K562 (cell line): ENCODE data around the gene DUSP5. TPM values are rescaled to one million over a fixed set of nuclear protein-coding genes. Genes with fewer than 3 reads are reported as not detected.

Experiments used
- ATAC-seq: fragments of 200-7000 bp; cut with Tn5 transposase; 3 replicates; pipeline ENCODE4 v1.9.1; 2020; ENCODE audit warnings: moderate library complexity
- BruUV-seq: library from RNA; stranded (reverse); fragments of 400-500 nt; replicated peaks from 2 replicates; lab custom pipeline; 2021; lab: Mats Ljungman, UMichigan
- CTCF ChIA-PET: fragments of 300-600 bp; formaldehyde crosslinking; extraction: SDS; loops from one replicate; lab custom pipeline; 2021; ENCODE audit warnings: low intra/inter-chr PET ratio; lab: Yijun Ruan, JAX
- POLR2A ChIA-PET: fragments of 300-600, 350-650 bp; sonication (Branson Sonifier 250); formaldehyde crosslinking; extraction: SDS; loops from one replicate; lab custom pipeline; 2021; ENCODE audit warnings: antibody characterized with exemption, inconsistent platforms; lab: Yijun Ruan, JAX
- DNase-seq, 4 experiments: peaks; one replicate each; pipeline versions ENCODE4 v3.0.0 to v3.0.0-alpha.2; 2011 to 2018; ENCODE audit warnings: low spot score in 3 of 4, mixed read lengths in 3 of 4; ENCODE audit errors: extremely low read depth in 1 of 4
- FAIRE-seq: peaks from 2 replicates; lab custom pipeline; 2011; peaks lifted over from hg19 to GRCh38; lab: Jason Lieb, UNC
- H2AFZ ChIP-seq: 2 replicates; pipeline ENCODE4 v1.6.0; 2011; ENCODE audit warnings: low read depth, low read length, control low read depth, inconsistent platforms
- H3K27ac ChIP-seq: fragments of 200-600 bp; 3 replicates; pipeline ENCODE4 v1.8.0; 2011; ENCODE audit warnings: low read depth, mild to moderate bottlenecking, control low read depth, inconsistent platforms, low read length, moderate library complexity, mixed read lengths; ENCODE audit errors: extremely low read depth
- H3K27me3 ChIP-seq, 2 experiments: fragments of 300-600 bp in 1 of 2; 2 replicates in 1 of 2; 3 replicates in 1 of 2; pipeline versions ENCODE4 v1.6.0 to v1.8.0; 2011; ENCODE audit warnings: inconsistent platforms in 2 of 2, low read length in 2 of 2, mild to moderate bottlenecking in 1 of 2, mixed read lengths in 1 of 2, moderate library complexity in 1 of 2; ENCODE audit not compliant: control insufficient read depth in 2 of 2, insufficient read depth in 2 of 2
- H3K36me3 ChIP-seq: fragments of 300-600 bp; 3 replicates; pipeline ENCODE4 v1.8.0; 2011; ENCODE audit warnings: mild to moderate bottlenecking, low read length, inconsistent platforms; ENCODE audit not compliant: control insufficient read depth, insufficient read depth
- H3K4me1 ChIP-seq, 2 experiments: fragments of 200-600 bp in 1 of 2; replicated peaks in 1 of 2; 2 replicates in 1 of 2; 3 replicates in 1 of 2; pipeline versions ENCODE4 v1.5.1 to v1.8.0; 2011; ENCODE audit warnings: inconsistent platforms in 2 of 2, low read length in 2 of 2, mild to moderate bottlenecking in 1 of 2, mixed read lengths in 1 of 2, moderate library complexity in 1 of 2; ENCODE audit not compliant: control insufficient read depth in 2 of 2, insufficient read depth in 2 of 2
- H3K4me2 ChIP-seq: 2 replicates; pipeline ENCODE4 v1.6.1; 2011; ENCODE audit warnings: low read length, control low read depth, inconsistent platforms, mixed read lengths; ENCODE audit not compliant: insufficient read depth
- H3K4me3 ChIP-seq: fragments of 200-600 bp; sonication (generic), shearing (Covaris generic); 2 replicates; pipeline ENCODE4 v1.5.1; 2016; ENCODE audit warnings: control low read depth, inconsistent platforms
- H3K79me2 ChIP-seq: fragments of 200-600 bp; 3 replicates; pipeline ENCODE4 v1.8.0; 2011; ENCODE audit warnings: low read length, inconsistent platforms; ENCODE audit not compliant: control insufficient read depth, insufficient read depth
- H3K9ac ChIP-seq, 2 experiments: 2 replicates each; pipeline versions ENCODE4 v1.6.0 to v1.6.1; 2011; ENCODE audit warnings: low read depth in 2 of 2, low read length in 2 of 2, control low read depth in 1 of 2, inconsistent platforms in 1 of 2, mild to moderate bottlenecking in 1 of 2, mixed read lengths in 1 of 2; ENCODE audit not compliant: insufficient read depth in 1 of 2
- H3K9me1 ChIP-seq: one replicate; pipeline ENCODE4 v1.6.0; 2011; ENCODE audit warnings: inconsistent platforms, mild to moderate bottlenecking, low read length, moderate library complexity; ENCODE audit not compliant: control insufficient read depth, insufficient read depth
- H3K9me3 ChIP-seq: replicated peaks from 2 replicates; pipeline ENCODE4 v1.5.1; 2011; ENCODE audit warnings: low read depth, low read length, inconsistent platforms; ENCODE audit not compliant: control insufficient read depth, insufficient read depth
- H4K20me1 ChIP-seq: replicated peaks from 2 replicates; pipeline ENCODE4 v1.6.1; 2011; ENCODE audit warnings: low read length, inconsistent platforms, mixed read lengths; ENCODE audit not compliant: control insufficient read depth, insufficient read depth
- AFF1 ChIP-seq, 2 experiments: fragments of 450-650 bp; IDR thresholded peaks; 2 replicates each; pipeline ENCODE4 v1.6.1; 2018; ENCODE audit warnings: mild to moderate bottlenecking in 2 of 2, low read depth in 1 of 2; ENCODE audit not compliant: partially characterized antibody in 2 of 2
- FOSL1 ChIP-seq: fragments of 200-800 bp; sonication (Bioruptor generic); conservative IDR thresholded peaks from 2 replicates; pipeline ENCODE4 v1.6.1; 2016; ENCODE audit warnings: missing genetic modification characterization, missing compliant biosample characterization
- FOXA1 ChIP-seq: fragments of 450-650 bp; IDR thresholded peaks from 2 replicates; pipeline ENCODE4 v1.6.1; 2016; ENCODE audit warnings: mild to moderate bottlenecking, borderline replicate concordance
- FOXK2 ChIP-seq, 2 experiments: fragments of 450-650 bp; IDR thresholded peaks in 1 of 2; conservative IDR thresholded peaks in 1 of 2; 2 replicates each; pipeline ENCODE4 v1.6.1; 2016; ENCODE audit warnings: low read depth in 2 of 2, mild to moderate bottlenecking in 1 of 2
- FOXP4 ChIP-seq: sonication (generic); formaldehyde crosslinking; IDR thresholded peaks from 2 replicates; pipeline ENCODE4 v1.8.0; 2022; ENCODE audit warnings: mild to moderate bottlenecking, missing genetic modification reagents, borderline replicate concordance
- MTF1 ChIP-seq: fragments of 250-450 bp; sonication (Bioruptor Pico); IDR thresholded peaks from 2 replicates; pipeline ENCODE4 v1.9.0; 2021; ENCODE audit warnings: moderate library complexity, mild to moderate bottlenecking, inconsistent platforms, borderline replicate concordance
- SOX6 ChIP-seq: fragments of 450-650 bp; IDR thresholded peaks from 2 replicates; pipeline ENCODE4 v1.6.1; 2014; ENCODE audit warnings: mild to moderate bottlenecking
- SRF ChIP-seq, 2 experiments: fragments of 250-450, 450-650 bp in 1 of 2; sonication (Bioruptor Pico) in 1 of 2; sonication (generic) in 1 of 2; formaldehyde crosslinking; IDR thresholded peaks; 2 replicates each; pipeline versions ENCODE4 v1.5.0 to v1.5.1; 2020 to 2022; ENCODE audit warnings: mild to moderate bottlenecking in 1 of 2, missing genetic modification reagents in 1 of 2
- TRIM24 ChIP-seq, 2 experiments: fragments of 450-650 bp; IDR thresholded peaks; 2 replicates each; pipeline ENCODE4 v1.6.1; 2016
- YY1 ChIP-seq, 3 experiments: IDR thresholded peaks; 2 replicates each; pipeline ENCODE4 v1.6.1; 2011; ENCODE audit warnings: low read length in 2 of 3, mild to moderate bottlenecking in 2 of 3, moderate library complexity in 2 of 3, borderline replicate concordance in 1 of 3, control low read depth in 1 of 3, low read depth in 1 of 3; ENCODE audit not compliant: insufficient read depth in 3 of 3, insufficient replicate concordance in 2 of 3, control insufficient read depth in 1 of 3, insufficient read length in 1 of 3; ENCODE audit errors: extremely low read depth in 1 of 3
- ZBTB49 ChIP-seq: sonication (generic); formaldehyde crosslinking; IDR thresholded peaks from 2 replicates; pipeline ENCODE4 v1.8.0; 2022; ENCODE audit warnings: missing genetic modification reagents, mild to moderate bottlenecking, borderline replicate concordance
- ZC3H4 ChIP-seq: sonication (generic); formaldehyde crosslinking; IDR thresholded peaks from 2 replicates; pipeline ENCODE4 v1.9.0; 2021; ENCODE audit warnings: missing genetic modification reagents, borderline replicate concordance
- whole genome bisulfite sequencing: fragments of 100-300 bp; shearing (Covaris generic); methylation state at CpG from one replicate; pipeline ENCODE4 v1.1.6; 2016; ENCODE audit warnings: low coverage, mixed read lengths; ENCODE audit not compliant: insufficient coverage; ENCODE audit errors: missing lambda C conversion rate; 5-methylcytosine and 5-hydroxymethylcytosine counted together
- in situ Hi-C: fragments of 300-500 bp; cut with MboI; formaldehyde crosslinking; loops from 4 replicates; pipeline ENCODE4 v1.15.0; 2018; ENCODE audit warnings: inconsistent platforms, mixed read lengths
- intact Hi-C: fragments of 100-400 bp; cut with micrococcal nuclease; formaldehyde crosslinking; loops from 2 replicates; pipeline ENCODE4 v1.14.2; 2022
- polyA plus RNA-seq, 8 experiments: library from polyadenylated mRNA; depleted of rRNA in 4 of 8; stranded (reverse) in 5 of 8; unstranded in 3 of 8; fragments of >200 nt; fragmentation: Nextera tagmentation in 2 of 8; fragmentation: Illumina TruSeq in 1 of 8; extraction: Ambion mirVana in 2 of 8; extraction: Trizol in 1 of 8; gene quantifications; 2 replicates each; pipeline versions ENCODE4 v1.2.1 to v1.2.3, GENCODE V29; 2011 to 2014; ENCODE audit warnings: inconsistent platforms in 1 of 8, missing spikeins in 1 of 8
- total RNA-seq, 7 experiments: library from RNA; depleted of rRNA in 6 of 7; stranded (reverse); fragments of >200 nt in 6 of 7; fragmentation: Illumina TruSeq in 2 of 7; extraction: Trizol in 2 of 7; gene quantifications; 2 replicates each; pipeline versions ENCODE4 v1.2.1 to v1.2.3, GENCODE V29; 2011 to 2021; ENCODE audit warnings: low replicate concordance in 1 of 7

DUSP5 gene
- total and polyA plus RNA-seq, 9 of the 15 experiments (the other 6 are each of a cell fraction or from before 2014, with no cell fraction given) = 0.49 to 3.4 (median 2.0) TPM

GRCh38 chr10:110483633-110484032 is 14.1 kb upstream of the DUSP5 start:
- Histone ChIP-seq H3K9me1 (no peaks in the 10 kb centered on the region), H3K4me1 (peaks cover 2 to 21% of the 10 kb centered on the region in 2 experiments; a peak in 3 of 5 replicates), H3K27ac (no peak overlapping the region), H2AFZ (no peak overlapping the region), H3K9ac (no peak overlapping the region), H3K79me2 (no peaks in the 10 kb centered on the region), H3K4me2 (no peak overlapping the region), H3K36me3 (no peaks in the 10 kb centered on the region), H3K27me3 (no peaks in the 10 kb centered on the region; a peak in 1 of 5 replicates), H4K20me1 (no peaks in the 10 kb centered on the region), H3K9me3 (no peaks in the 10 kb centered on the region), H3K4me3 (no peak overlapping the region)
- intact Hi-C loops = no loop called here
- BruUV-seq = no TSS peak
- ChIA-PET POLR2A (interaction anchor here (1.0 kb wide), 2 partner anchors 11 to 15 kb away, joined by 3 to 4 read pairs; no protein-coding TSS in a partner anchor), CTCF (no interaction called here)
- WGBS = 6% methylated on average over 2 of the region's 2 CpGs
- in situ Hi-C loops = no loop called here
- FAIRE-seq (peak; percentile 83), DNase-seq (peak in 3 of 4 experiments; percentile 47 to 54 (median 52)), ATAC-seq (peak; percentile 82)
- TF ChIP-seq FOSL1 (tag) = peak; percentile 62
- TF ChIP-seq TRIM24 (IDR thresholded peaks at IDR 0.05) = peak; percentile 87 to 91
- no peak for TF ChIP-seq YY1 (IDR thresholded peaks at IDR 0.05; ENCODE audit: borderline replicate concordance in 1 of 3, control insufficient read depth in 1 of 3, extremely low read depth in 1 of 3, insufficient read depth in 3 of 3, insufficient read length in 1 of 3, insufficient replicate concordance in 2 of 3, low read depth in 1 of 3, low read length in 2 of 3)
- TF ChIP-seq FOXA1 = 0 out of 2 replicates have a peak, but pooled peaks have one; percentile 45
- TF ChIP-seq ZBTB49 (CRISPR knock-in tag) = no peak
- peak; percentile 65 to 66; a peak in 3 of 4 replicates for TF ChIP-seq FOXK2 (conservative IDR thresholded peaks at IDR 0.05 in 1 of 2, IDR thresholded peaks at IDR 0.05 in 1 of 2; ENCODE audit: low read depth in 2 of 2)
- TF ChIP-seq ZC3H4 = no peak
- TF ChIP-seq AFF1 (IDR thresholded peaks at IDR 0.05; ENCODE audit: low read depth in 1 of 2, partially characterized antibody in 2 of 2) = peak in 1 of 2 experiments; percentile 77
- TF ChIP-seq SRF (CRISPR knock-in tag; IDR thresholded peaks at IDR 0.05) = no peak
- TF ChIP-seq FOXP4 (CRISPR knock-in tag) = no peak
- no peak for TF ChIP-seq MTF1 (CRISPR knock-in tag)
- TF ChIP-seq SOX6 = peak; percentile 100
